H1 (cell line): ENCODE data around the gene LAMC1. TPM values are rescaled to one million over a fixed set of nuclear protein-coding genes. Genes with fewer than 3 reads are reported as not detected.

ENCODE experiments used
- CHD2 ChIP-seq: IDR thresholded peaks from 2 replicates; pipeline ENCODE4 v1.6.1; 2012; ENCODE audit warnings: low read length, improper control_type of control experiment
- JUN ChIP-seq: IDR thresholded peaks from 2 replicates; pipeline ENCODE4 v1.6.1; 2011; ENCODE audit warnings: low read depth, mild to moderate bottlenecking, improper control_type of control experiment, low read length
- NRF1 ChIP-seq: IDR thresholded peaks from 2 replicates; pipeline ENCODE4 v1.6.1; 2011; ENCODE audit warnings: mild to moderate bottlenecking, low read depth, low read length, improper control_type of control experiment
- SIX5 ChIP-seq: IDR thresholded peaks from 2 replicates; pipeline ENCODE4 v1.6.1; 2011; ENCODE audit warnings: mild to moderate bottlenecking, low read depth, low read length
- SP1 ChIP-seq: IDR thresholded peaks from 2 replicates; pipeline ENCODE4 v1.6.1; 2011; ENCODE audit warnings: low read depth, low read length
- polyA plus RNA-seq, 7 experiments: library from polyadenylated mRNA; depleted of rRNA in 3 of 7; stranded (reverse) in 5 of 7; unstranded in 2 of 7; fragments of >200 nt in 5 of 7; fragments of 200-250 nt in 2 of 7; gene quantifications; 1 replicate in 5 of 7; 2 replicates in 1 of 7; 4 replicates in 1 of 7; pipeline versions ENCODE4 v1.2.1 to v1.2.3, GENCODE V29; 2011 to 2013; ENCODE audit warnings: missing spikeins in 2 of 7, mixed read lengths in 2 of 7
- total RNA-seq: library from RNA; stranded (reverse); fragmentation: NEBNext Ultra II Directional; extraction: Animal tissue kit (Norgen Biotek cat#: 25700); gene quantifications from 2 replicates; pipeline ENCODE4 v1.2.1, GENCODE V29; 2021

LAMC1 gene
- total and polyA plus RNA-seq, 2 of the 8 experiments (the other 6 are each of a cell fraction or from before 2014, with no cell fraction given) = 47.6 to 90.3 TPM

- TF ChIP-seq NRF1 = no peak
- TF ChIP-seq JUN = no peak
- no peak for TF ChIP-seq CHD2
- no peak for TF ChIP-seq SIX5
- TF ChIP-seq SP1 = no peak
These were observed 121.5 kb downstream of the LAMC1 start (continued) for GRCh38 chr1:183144752-183145151.
